ENCODE results near the gene UPF1.

UPF1 gene

GRCh38 chr19:18860725-18861124 lies 29.0 kb downstream of the UPF1 start:
- H3K27ac ChIP-seq, result no peak overlapping the region

GRCh38 chr19:18861235-18861634 lies 29.5 kb downstream of the UPF1 start:
- TF ChIP-seq ZFX (IDR thresholded peaks at IDR 0.05) (no peak), CTCF (conservative IDR thresholded peaks at IDR 0.05) (no peak)
- no peak overlapping the region for H3K27ac ChIP-seq

More at GRCh38 chr19:18860725-18861124, 29.0 kb downstream of the UPF1 start:
- TF ChIP-seq ZFX (IDR thresholded peaks at IDR 0.05) (no peak), CTCF (conservative IDR thresholded peaks at IDR 0.05) (no peak)

GRCh38 chr19:18861917-18862316 lies 30.2 kb downstream of the UPF1 start:
- no peak for TF ChIP-seq CTCF (conservative IDR thresholded peaks at IDR 0.05)
- TF ChIP-seq ZFX (IDR thresholded peaks at IDR 0.05), result no peak
- H3K27ac ChIP-seq, result no peak overlapping the region

GRCh38 chr19:18862976-18863842 lies 31.4 kb downstream of the UPF1 start:
- no peak overlapping the region for H3K27ac ChIP-seq
- TF ChIP-seq CTCF (conservative IDR thresholded peaks at IDR 0.05) (no peak), ZFX (IDR thresholded peaks at IDR 0.05) (no peak)

- no peak overlapping the region for H3K27ac ChIP-seq
- no peak for TF ChIP-seq CTCF (conservative IDR thresholded peaks at IDR 0.05)
- TF ChIP-seq ZFX (IDR thresholded peaks at IDR 0.05), result no peak
Observed at GRCh38 chr19:18863843-18864362, 32.1 kb downstream of the UPF1 start.

- TF ChIP-seq ZFX (IDR thresholded peaks at IDR 0.05), result no peak
- TF ChIP-seq CTCF (conservative IDR thresholded peaks at IDR 0.05), result no peak
- H3K27ac ChIP-seq, result no peak overlapping the region
Observed at GRCh38 chr19:18865106-18865972, 33.6 kb downstream of the UPF1 start.
